GM21367 (cell line): Measurements from ENCODE around the gene TEX12.
"Not testable (repeated sequence)": the region's sequence is repeated elsewhere in the genome, so short reads cannot be mapped to it uniquely, and the experiment has no call there.

ENCODE experiments used
- ATAC-seq: cut with Tn5 transposase; IDR thresholded peaks from one replicate; pipeline ENCODE4 v1.9.1; 2021; ENCODE audit not compliant: unreplicated experiment

TEX12 gene

DNA sequence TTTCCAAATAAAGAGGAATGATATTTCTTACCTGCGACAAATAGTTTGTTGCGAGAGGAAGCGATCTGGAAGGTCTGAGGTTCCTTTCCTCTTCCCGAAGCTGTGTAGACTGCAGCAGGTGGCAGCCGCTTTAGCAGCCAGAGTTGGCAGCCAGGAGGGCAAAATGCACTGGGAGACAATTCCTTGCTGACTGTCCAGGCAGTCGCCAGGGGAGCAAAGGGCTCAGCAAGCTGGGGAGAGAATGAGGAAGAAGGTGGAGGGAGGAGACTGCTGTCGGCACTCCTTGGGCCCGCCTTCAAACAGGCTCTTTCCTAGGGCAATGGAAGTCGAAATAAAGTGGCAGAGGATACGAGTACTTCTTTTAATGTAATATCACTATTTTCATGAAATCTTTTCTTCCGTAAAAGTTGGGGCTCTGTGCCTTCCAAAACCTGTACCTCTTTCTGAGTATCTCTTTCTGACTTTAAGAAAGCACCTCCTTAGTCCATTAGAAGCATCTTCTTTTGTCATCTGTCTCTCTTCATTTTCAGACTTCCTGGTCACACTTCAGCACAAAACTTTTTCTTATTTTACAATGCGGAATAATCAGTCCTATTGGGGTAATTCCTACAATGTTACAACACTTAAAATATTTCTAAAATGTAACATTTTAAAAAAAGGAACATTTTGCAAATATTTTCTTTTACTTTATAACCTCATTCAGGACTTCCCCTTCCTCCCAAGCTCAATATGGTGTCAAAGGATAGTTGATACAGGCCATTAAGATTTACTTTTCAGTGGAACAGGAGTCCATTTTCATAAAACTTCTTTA, 3.1 kb upstream of the TEX12 start, which contains the start of gene IL18:
IL18 (minus strand) TSS at position 220 of the 811 bp plus-strand sequence. CDS start 9,041 bp downstream, outside the sequence.
- ATAC-seq, result no peak

GRCh38 chr11:112165049-112165448, 2.1 kb upstream of the TEX12 start:
- no peak for ATAC-seq

GRCh38 chr11:112166562-112166961, 610 bp upstream of the TEX12 start:
- ATAC-seq, result no peak

- peak; percentile 46 for ATAC-seq
These were observed 5.3 kb downstream of the TEX12 start for GRCh38 chr11:112172362-112172994.

DNA sequence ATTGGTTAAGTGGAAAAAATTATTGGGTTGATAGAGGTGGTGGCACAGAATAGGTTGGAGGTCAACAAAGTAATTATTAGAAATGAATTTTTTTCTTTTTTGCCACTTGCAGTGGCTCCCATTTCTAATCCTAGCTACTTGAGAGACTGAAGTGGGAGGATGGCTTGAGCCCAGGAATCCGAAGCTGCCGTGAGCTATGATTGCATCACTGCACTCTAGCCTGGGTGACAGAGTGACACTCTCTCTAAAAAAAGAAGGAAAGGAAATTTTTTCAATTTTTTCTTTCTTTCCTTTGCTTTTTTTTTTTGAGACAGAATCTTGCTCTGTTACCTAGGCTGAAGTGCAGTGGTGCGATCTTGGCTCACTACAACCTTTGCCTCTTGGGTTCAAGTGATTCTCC, 6.0 kb downstream of the TEX12 start:
- ATAC-seq, result no peak

- ATAC-seq, result no peak
These were observed 7.8 kb downstream of the TEX12 start, which contains the start of gene BCO2 for GRCh38 chr11:112174789-112175598. BCO2 (plus strand) TSS chr11:112175512; CDS start chr11:112175602, 90 bp downstream.

- ATAC-seq, result no peak
These were observed 8.4 kb downstream of the TEX12 start for GRCh38 chr11:112175599-112175952.

GRCh38 chr11:112176077-112176476, 8.9 kb downstream of the TEX12 start:
- ATAC-seq, result no peak

GRCh38 chr11:112177589-112177988, 10.4 kb downstream of the TEX12 start:
- ATAC-seq, result no peak

- no peak for ATAC-seq
These were observed 11.3 kb downstream of the TEX12 start for GRCh38 chr11:112178428-112178827.

GRCh38 chr11:112178936-112179335, 11.8 kb downstream of the TEX12 start:
- ATAC-seq, result no peak

GRCh38 chr11:112179601-112180000, 12.4 kb downstream of the TEX12 start:
- peak; percentile 77 for ATAC-seq

DNA sequence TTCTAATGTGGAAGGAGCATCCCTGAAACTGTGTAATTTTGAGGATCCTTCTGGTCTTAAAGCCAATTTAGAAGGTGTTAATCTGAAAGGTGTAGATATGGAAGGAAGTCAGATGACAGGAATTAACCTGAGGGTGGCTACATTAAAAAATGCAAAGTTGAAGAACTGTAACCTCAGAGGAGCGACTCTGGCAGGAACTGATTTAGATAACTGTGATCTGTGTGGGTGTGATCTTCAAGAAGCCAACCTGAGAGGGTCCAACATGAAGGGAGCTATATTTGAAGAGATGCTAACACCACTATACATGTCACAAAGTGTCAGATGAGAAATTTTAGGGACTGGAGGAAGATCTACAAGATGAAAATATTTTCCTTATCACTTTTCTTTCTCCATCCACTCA, 15.7 kb downstream of the TEX12 start:
- no peak for ATAC-seq

DNA sequence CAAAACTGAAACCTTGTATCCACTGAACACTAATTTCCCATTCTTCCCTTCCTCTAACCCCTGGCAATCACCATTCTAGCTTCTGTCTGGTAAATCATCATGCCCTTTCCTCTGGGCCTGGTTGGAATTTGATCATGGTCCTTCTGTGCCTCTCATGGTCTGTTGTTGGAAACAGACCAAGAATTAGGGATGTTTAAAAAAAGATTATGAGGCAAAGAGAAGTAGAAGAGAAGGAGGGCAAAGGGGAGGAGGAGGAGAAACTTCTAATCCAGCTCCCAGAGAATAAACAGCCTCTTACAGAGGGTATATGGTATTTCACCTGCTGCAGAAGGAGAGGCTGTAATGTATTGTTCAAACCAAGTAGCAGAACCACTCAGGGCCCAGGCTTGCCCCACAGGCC, 18.7 kb downstream of the TEX12 start:
- no peak for ATAC-seq

DNA sequence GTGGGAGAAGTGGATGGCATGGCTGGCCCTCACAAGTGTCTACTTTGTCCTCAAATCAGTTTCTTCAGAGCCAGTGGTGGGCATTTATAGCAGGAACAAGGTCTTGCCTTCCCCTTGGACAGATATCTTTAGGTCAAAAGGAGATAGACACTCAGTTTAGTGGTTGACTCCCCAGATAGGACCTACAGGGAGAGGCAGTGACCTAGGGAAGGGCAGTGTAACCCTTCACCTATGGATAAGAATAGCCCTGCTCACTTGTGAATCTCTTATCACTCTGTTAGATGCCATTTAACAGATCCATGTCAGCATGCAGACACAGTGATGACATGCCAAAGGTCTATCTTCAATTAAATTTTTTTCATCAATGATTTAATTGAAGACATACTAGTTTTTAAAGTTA, 19.1 kb downstream of the TEX12 start:
- no peak for ATAC-seq

GRCh38 chr11:112195113-112195512, 27.9 kb downstream of the TEX12 start:
- ATAC-seq, result not testable (repeated sequence)

DNA sequence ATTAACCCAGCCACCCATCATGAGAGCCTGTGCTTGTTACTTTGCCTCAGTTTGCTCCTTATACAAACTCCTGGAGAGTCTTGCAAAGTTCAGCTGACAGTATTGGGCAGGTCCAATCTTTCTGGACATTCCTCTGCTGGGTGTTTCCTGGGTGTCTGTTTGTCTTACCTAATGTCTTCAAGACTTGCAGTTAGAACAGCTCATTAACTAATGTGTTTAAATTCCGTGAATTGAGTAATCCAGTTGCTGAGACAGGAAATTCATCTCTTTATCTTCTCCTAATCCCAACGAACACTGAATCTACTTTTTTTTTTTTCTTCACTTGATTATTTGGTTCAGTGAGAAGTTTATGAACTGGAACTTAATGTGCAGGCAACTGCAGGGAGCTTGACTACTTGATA, 28.8 kb downstream of the TEX12 start:
- no peak for ATAC-seq

DNA sequence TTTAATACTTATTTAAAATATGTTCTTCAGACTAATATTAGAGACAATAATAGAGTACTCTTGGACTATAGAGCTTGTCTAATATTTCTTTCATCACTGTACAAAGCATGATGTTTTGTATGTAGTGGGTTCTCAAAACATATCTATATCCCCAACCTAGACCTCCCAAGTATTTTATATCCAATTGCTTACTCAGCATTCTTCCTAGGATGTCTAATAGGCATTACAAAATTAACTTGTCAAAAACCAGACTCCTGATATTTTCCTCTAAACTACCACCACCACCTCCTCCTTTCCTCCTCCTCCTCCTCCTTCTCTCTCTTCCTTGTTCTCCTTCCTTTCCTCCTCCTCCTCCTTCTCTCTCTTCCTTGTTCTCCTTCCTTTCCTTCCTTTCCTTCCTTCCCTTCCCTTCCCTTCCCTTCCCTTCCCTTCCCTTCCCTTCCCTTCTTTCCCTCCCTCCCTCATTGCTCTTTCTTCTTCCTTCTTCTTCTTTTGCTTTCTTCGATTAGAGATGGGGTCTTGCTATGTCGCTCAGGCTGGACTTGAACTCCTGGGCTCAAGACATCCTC, 29.4 kb downstream of the TEX12 start:
- no peak for ATAC-seq

GRCh38 chr11:112199101-112199500, 31.9 kb downstream of the TEX12 start:
- not testable (repeated sequence) for ATAC-seq

DNA sequence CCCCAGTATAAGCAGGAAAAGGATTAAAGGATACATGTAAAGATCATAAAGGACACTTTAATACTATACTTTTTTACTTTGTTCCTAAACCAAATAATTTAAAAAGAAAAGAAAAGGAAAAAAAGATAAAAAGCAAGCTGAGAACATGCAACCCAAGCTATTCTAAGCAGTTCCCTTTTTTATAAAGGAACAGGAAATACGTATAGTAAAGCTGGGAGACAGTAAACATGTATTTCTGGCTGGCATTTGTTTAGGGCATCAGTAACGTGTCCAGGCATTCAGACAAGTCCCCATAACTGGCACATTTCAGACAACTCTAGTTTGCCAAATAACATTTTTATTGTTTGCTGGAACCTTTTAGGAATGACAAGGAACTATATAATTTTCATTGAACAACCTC, 33.1 kb downstream of the TEX12 start:
- ATAC-seq, result no peak

DNA sequence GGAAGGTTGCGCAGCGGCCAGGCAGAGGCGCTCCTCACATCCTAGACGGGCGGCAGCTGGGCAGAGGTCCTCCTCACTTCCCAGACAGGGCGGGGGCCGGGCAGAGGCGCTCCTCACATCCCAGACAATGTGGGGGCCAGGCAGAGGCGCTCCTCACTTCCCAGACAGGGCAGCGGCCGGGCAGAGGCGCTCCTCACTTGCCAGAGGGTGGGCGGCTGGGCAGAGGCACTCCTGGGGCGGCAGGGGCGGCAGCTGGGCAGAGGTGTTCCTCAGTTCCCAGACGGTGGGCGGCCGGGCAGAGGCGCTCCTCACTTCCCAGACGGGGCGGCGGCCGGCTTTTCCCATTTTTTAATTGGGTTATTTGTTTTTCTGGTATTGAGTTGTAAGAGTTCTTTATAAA, 38.9 kb downstream of the TEX12 start:
- no peak for ATAC-seq
